ENCODE data around the gene IL17C.

The IL17C gene

DNA sequence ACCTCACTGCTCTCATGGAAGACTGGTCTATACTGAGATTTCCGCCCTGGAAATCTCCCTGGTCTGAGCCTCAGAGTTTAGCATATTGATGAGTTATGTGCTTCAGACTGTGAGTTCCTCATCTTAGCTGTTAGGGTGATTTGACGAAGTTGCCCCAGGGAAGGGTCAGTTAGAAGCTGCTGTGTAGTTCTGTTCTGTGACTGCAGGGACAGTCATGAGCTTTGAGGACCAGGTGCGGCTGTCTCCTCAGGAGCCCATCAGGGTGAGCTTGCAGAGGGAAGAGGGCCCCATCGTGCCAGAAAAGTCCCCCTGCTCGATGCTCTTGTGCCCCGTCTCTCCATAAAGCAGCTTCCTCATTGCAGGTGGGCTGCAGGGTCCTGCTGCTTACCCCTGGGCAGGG, 28.3 kb upstream of the IL17C start:
- no peak for DNase-seq (ENCODE audit: low spot score)

DNA sequence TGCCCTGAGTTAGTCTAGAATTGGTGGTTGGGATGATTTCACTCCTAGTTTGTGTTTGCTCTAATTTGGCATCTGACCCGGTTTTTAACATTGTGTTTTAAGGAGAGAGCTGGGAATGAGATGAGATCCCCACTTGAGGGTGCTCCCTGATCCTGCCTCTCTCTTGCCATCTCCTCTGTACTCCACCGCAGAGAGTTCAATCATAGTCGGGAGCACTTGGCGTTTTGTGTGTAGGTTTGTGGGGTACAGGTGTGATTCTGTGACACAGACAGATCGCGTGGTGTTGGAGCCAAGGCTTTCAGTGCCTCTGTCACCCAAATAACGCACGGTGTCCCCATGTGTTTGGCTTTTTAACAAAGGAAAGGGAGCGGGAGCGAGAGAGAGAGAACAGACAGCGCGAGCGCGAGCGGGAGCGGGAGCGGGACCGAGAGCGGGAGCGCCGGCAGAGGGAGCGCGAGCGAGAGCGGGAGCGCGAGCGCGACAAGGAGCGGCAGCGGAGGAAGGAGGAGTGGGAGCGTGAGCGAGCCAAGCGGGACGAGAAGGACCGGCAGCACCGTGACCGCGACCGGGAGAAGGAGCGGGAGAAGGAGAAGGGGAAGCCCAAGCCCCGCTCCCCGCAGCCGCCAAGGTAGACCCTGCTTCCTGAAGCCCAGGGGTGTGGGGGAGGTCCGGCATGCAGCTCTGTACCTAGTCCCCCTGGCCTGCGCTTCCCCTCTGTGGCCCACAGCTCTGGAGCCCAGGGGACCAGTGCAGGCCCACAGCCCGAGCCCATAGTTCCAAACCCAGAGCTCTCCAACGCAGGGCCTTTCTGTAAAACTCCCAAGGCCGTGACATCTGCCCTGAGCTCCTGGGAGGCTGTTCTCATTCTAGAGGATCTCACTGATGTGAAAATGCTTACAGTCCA, 27.2 kb upstream of the IL17C start:
- DNase-seq (ENCODE audit: low spot score) = no peak

DNA sequence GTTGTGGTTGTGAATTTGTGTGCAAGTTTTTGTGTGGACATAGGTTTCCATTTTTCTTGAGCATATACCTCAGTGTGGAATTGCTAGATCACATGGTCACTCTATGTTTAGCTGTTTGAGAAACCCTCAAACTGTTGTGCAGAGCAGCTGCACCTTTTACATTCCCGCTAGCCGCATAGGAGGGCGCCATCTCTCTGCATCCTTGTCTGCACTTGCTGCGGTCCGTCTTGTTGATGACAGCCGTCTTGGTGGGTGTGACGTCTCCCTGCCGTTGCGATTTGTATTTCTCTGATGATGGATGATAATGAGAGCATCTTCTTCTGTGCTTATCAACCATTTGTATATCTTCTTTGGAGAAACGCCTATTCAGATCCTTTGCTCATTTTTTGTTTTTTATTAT, 25.1 kb upstream of the IL17C start:
- no peak for DNase-seq (ENCODE audit: low spot score)

DNA sequence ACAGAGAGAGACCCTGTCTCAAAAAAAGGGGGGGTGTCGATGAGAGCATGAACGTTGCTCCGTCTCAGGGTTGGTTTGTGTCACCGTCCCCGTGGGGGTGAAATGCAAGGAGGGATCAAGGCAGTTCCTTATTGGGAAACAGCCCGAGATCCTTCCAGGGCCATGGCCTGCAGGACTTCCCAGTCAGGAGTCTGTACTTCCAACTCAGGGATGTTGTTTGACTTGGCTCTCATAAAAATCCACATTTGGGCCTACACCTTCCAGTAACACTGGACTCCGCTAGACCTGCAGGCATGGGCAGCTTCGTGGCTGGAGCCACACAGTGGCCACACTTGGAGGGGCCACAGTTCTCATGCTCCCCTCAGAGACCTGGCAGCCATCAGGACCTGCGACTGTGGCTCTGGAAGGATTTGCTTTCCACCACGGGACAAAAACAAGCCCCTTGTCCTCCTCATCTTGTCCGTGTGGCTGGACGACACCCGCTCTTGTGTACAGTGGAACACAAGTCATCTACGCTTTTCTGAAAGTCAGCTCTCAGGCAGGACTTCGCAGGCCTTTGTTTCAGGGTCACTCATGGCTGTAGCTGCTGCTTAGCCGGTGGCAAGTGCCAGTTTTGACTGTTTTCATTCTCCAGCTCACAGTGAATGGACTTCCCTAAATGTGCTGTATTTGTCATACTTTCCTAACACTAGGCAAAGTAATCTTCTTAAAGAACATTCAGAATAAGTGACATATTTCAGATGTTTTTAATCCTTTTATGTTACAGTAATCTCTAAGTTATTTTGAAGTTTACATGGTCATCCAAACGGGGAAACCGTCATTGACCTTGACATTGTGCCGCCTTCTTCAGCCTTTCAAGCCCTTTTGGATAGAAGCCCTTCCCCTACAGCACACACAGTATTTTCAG, 24.2 kb upstream of the IL17C start:
- DNase-seq (ENCODE audit: low spot score) = no peak

DNA sequence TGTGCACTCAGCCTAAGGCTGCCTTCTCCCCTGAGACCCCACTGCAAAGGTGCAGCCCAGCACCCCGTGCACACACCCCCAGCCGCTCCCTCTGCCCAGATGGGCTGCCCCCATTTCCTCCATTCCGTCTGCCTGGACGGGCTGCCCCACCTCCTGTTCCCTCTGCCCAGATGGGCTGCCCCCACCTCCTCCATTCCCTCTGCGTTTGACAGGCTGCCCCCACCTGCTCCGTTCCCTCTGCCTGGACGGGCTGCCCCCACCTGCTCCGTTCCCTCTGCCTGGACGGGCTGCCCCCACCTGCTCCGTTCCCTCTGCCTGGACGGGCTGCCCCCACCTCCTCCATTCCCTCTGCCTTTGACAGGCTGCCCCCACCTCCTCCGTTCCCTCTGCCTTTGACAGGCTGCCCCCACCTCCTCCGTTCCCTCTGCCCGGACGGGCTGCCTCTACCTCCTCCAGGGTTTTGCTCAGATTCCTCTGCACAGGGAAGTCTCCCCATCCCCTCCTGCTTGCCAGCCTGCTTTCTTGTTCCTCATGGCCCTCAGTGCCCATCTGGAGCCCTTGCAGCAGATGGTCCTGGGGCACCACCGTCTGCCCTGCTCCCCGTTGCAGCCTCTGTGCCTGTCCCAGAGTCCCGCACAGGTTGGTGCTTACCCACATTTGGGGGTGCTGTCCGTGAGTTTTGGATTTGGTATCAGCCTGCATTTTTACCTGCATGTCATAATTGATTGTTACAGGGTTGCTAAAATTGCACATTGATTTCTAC, 23.4 kb upstream of the IL17C start:
- DNase-seq (ENCODE audit: low spot score) = no peak

DNA sequence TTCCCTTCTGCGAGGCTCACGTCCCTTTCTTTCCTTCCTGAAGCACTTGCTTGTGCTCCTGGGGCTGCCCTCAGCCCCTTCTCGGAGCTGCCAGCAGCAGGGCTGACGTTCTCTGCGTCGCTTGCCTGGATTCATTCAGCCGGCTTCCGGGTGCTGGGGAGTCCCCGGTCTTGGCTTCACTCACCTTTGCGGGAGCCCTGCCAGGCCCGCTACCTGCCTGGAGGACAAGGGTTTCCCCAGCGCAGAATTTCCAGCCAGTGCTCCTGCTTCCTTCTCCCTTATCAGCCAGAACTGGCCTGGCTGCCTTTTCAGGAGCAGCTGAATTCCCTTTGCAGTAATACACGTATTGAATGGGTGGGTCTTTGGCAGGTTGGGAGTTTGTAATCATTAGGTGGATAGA, 22.1 kb upstream of the IL17C start:
- no peak for DNase-seq (ENCODE audit: low spot score)

DNA sequence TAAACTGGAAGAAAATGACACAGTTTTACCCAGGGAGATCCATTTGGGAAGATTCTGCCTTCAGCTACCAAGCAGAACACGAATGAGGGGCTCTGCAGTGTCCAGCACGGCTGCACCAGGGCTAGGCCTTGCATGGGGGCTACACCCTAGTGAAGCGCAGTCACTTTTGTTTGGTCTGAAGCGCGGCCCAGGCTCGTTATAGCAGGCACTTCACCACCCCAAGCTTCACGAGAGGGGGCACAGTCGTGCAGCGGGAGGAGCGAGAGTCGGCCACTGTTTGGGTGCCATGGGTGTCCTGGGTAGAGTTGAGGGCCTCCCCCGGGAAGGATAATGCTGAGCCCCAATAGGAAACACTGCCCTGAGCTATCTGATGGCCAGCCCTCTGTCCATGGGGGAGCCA, 21.6 kb upstream of the IL17C start:
- DNase-seq (ENCODE audit: low spot score) = no peak

DNA sequence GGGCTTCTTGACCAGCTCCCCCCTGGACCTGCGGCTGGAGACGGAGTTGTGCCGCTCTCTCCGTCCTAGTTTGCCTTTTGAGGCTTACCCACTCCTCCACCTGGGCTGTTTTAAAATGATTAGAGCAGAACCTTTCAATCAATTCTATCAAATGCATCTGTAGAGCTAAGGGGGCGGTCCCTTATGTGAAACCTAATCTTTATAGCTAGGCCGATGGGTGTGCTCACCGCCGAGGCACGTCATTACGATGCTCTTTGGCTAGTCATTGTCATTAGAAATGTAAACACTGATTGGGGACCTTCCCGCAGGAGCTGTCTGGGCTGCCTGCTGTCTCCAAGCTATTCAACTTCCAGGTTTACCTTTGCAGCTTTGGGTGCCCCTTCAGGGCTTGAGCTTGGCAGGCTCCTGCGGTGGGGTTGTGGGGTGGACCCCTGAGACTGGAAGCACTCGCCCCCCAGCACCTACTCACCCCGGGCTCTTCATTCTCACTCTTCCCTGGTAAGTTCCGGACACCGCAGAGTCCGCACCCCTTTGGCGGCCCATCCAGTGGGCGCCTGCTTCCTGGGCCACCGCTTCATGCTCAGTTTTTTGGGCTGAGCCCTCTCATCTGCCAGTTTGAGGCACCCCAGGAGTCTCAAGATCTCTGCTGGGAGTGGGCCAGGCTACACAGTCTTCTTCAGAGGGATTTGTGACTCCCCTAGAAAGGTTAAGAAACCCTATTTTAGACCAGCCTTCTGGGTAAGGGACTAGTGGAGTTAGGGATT, 20.9 kb upstream of the IL17C start:
- DNase-seq (ENCODE audit: low spot score) = no peak

DNA sequence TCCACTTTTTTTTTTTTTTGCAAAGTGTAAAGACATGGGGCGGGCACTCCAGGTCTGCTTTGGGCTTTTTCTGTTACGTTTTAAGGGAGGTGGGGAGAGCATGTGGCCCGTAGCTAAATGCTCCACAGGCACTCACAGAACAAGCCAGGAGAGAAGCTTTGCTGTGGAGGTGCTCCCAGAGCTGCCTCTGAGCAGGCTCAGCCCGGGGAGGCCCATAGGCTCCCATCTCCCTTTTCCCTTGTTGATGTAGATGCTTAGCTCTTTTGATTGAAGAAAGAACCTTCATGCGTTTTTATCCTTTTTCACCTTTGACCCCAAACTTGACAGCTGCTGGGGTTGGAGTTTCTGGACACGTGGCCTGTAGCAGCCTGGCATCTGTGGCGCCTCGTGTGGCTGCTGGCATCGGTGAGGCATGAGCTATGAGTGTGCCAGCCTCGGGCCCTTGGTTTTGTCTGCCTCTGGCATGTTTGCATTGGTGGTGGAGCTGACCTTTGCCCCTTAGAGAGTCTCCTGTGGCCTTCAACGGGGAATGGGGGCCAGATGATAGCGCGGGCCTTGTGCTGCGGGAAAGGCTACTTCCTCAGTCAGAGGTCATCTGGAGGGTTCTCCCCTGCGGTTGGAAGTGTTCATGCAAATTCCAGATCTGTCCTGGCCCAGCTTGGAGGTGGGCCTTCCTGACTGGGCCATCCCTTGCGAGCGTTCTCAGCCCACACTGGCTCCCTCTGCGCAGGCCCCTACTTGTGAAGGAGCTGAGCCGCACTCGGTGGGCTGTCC, 20.0 kb upstream of the IL17C start:
- no peak for DNase-seq (ENCODE audit: low spot score)

DNA sequence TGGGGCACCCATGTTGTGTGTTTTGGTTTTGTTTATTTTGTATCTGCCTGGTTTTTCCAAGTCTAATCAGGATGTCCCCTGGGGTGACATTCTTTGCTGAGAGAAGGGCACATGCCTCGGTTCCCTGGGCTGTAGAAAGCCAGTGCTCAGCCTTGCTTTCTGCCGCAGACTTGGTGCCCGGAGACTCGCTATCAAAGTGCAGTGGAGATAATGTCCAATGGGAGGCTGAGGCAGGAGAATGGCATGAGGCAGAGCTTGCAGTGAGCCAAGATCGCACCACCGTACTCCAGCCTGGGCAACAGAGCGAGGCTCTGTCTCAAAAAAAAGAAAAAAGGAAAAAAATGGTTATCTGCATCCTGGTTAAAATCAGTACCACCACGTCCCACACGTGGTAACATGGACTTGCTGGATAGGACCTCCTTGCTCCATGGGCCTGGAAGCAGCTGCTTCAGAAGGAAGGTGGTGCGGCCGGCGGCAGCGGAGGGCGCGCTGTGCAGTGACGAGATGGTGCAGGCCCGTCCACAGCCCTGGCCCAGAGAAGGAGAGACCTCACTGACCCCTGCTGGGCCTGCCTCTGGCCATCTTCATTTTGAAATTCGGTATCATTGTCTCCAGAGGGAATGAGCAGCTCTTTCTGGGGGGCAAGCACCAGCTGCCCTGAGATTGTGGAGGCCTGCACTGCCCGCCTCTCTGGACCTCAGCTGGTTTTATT, 19.3 kb upstream of the IL17C start:
- DNase-seq (ENCODE audit: low spot score) = no peak

DNA sequence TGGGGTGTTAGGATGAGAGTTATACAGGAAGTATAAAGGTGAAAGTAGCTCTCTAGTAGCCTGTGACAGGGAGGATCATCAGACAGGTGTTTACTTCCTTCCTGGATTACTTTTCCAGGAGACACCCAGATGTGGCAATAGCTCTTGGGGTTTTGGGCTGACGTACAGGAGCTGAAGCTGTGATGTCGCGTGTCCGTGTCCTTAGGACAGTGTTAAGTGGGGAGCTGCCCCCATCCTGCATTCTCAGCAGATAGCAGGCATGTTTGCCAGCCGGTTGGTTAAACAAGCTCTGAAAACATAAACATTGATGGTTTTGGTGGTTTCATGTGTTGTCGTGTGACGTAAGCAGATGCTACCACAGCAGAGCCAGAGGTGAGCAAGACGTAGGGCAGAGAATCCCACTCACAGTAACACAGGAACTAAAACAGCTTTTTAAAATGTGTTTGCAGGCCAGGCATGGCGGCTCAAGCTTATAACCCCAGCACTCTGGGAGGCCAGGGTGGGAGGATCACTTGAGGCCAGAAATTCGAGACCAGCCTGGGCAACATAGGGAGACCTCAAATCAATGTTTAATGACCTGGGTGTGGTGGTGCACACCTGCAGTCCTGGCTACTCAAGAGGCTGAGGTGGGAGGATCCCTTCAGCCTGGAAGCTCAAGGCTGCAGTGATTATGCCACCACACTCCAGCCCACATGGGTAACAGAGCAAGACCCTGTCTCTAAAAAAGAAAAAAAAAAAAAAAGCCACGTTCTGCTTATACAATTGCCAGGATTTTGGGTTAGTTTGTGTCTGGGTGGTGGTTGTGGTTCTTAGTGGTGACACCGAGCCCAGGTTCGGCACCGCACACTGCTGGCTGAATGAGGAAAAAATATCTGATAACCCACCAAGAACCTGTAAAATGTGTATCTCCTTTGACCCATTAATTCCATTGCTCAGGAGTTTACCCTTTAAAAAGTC, 18.2 kb upstream of the IL17C start:
- DNase-seq (ENCODE audit: low spot score) = no peak

DNA sequence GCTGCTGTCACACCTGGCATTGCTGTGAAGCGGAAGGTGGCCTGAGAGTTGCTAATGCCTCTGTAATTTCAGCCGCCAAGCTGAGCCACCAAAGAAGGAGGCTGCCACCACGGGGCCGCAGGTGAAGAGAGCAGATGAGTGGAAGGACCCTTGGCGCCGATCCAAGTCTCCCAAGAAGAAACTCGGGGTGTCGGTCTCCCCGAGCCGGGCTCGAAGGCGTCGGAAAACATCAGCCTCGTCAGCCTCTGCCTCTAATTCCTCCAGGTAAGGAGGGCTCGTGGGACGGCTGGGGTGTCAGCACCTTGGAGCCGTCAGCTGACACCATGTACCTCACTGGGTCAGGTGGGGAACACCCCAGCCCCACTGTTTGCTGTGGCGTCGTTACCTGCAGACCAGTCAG, 16.2 kb upstream of the IL17C start:
- no peak for DNase-seq (ENCODE audit: low spot score)

DNA sequence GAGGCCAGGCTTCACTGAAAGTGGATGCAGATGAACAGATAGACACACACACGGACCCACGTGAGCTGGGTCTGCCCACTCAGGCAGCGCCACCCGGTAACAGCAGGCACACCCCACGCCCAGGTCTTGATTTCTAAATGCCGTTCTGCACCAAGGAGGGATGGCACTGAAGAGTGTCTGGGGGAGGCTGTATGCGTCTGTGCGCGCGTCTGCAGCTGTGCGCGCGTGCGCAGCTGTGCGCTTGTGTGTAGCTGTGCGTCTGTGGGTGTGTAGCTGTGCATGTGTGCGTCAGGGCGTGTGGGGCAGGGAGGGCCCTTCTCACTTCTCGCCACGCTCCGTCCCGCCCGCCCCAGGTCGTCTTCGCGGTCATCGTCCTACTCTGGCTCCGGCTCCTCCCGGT, 15.5 kb upstream of the IL17C start:
- no peak for DNase-seq (ENCODE audit: low spot score)

DNA sequence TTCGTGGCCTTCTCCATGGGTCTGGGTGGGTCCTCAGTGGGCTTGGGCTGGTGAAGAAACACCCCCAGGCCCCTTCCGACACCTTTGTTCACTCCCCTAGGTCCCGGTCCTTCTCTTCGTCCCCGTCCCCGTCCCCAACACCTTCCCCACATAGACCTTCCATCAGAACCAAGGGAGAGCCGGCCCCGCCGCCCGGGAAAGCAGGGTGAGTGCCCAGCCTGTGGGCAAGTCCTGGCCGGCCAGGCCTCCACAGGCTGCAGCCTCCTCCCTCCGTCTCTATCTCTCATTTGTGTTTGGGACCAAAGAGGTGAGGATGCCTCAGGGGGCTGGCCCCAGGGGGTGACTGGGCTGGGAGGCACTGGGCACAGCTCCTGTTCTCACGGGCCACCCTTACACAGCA, 14.5 kb upstream of the IL17C start:
- DNase-seq (ENCODE audit: low spot score) = no peak

DNA sequence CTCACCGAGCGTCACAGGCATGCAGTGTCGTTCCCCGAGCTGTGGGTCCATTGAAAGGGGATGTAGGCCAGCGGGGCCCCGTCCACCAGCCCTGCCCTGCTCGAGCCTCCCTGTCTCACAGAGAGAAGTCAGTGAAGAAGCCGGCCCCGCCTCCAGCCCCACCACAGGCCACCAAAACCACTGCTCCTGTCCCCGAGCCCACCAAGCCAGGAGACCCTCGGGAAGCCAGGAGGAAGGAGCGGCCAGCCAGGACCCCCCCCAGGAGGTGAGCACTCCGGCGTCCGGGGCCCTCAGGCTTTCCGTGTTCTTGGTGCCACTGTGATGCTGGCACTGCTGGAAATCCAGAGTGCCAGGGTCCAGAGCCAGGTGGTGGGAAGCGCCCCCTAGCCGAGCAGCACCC, 13.9 kb upstream of the IL17C start:
- no peak for DNase-seq (ENCODE audit: low spot score)

DNA sequence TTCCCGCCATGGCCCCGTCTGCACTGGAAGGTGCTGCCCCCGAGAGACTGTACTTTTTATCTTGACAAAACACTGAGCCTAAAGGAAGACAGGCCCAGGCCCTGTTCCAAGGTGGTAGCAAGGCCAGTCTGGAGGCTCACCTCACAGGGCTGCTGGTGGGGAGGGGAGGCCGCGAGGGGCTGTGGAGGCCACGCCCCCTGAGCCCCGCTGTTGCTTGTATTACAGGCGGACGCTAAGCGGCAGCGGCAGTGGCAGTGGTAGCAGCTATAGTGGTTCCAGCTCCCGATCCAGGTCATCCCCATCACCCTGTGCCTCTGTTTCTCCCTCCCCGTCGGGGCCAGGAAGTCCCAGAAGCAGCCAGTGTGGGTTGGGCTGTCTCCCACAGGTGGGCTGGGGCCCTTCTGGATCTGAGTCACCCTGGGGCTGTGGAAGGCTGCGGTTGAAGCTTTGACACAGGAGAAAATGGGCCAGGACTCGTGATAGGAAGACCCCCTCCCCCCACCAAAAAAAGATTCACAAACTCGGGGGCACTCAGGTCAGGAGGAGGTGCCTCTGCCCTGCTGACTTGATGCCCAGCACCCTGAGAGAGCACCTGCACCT, 13.3 kb upstream of the IL17C start:
- no peak for DNase-seq (ENCODE audit: low spot score)

DNA sequence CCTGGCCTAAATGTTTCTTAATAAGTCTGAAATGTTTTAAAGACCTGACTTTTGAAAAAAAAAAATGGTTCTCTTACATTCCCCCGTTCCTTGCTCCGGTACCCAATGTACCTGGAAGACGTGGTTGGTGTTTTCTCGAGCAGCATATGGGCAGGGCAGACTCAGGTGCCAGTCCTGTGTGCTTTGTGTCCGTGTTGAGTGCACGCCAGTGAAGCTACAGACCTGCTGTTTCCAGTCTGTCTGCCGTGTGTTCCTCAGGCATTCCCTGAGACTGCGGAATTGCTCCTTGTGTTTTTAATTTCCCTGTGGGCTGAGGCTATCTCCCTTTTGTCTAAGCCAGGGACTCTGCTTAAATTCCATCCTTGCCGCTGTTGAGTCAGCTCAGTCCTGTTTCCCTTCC, 11.7 kb upstream of the IL17C start:
- DNase-seq (ENCODE audit: low spot score) = no peak

DNA sequence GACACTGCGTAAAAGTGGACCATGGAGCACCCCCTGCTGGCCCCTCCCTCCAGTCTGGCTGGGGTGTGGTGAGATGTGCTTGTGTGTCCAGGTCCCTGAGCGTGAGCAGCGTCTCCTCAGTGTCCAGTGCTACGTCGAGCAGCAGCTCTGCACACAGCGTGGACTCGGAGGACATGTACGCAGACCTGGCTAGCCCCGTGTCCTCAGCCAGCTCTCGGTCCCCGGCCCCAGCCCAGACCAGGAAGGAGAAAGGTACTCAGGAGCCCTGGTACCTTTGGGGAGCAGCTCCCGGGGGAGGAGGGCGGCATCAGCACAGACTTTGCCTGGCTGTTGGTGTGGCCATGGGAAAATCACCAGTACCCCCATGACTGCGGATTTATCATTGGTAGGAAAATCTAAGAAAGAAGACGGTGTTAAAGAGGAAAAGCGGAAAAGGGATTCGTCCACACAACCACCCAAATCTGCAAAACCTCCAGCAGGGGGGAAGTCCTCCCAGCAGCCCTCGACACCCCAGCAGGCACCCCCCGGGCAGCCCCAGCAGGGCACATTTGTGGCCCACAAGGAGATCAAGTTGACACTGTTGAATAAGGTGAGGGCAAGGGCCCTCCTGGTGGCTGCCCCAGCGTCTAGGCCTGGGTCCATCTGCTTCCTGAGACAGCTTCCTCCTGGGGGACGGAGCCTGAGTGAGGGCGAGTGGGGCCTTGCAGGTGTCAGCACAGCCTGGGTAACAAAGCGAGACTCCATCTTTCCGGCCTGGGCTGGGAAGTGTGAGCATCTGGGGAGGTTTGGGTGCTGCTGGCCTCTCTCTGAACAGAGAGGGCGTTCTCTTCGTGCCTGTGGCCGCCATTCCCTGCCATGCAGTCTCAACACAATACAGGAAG, 10.6 kb upstream of the IL17C start:
- DNase-seq (ENCODE audit: low spot score) = no peak

All from hematopoietic multipotent progenitor cell treated with erythropoietin and hydrocortisone succinate and interleukin-3 and kit ligand, for 17 days (in vitro differentiated cells).